ENCODE data around the gene ZNF430.

DNA sequence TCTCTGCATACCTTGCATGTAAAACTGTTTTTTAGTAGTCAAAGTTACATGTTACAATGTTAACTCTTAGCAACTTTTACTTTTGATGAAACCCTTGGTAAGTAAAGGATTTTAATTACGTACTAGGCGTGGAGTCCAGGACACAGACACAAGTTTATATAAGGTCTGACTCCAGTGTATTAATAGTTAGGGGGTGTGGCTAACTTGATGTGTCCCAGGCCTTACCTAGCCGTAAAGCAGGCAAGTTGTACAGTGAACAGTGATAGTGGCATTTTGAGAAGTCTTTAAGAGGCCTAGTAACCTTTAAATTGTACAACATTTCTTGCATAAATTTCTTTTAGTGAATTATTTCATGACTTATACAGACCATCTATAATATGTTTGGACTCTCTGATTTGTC is 67.4 kb downstream of the ZNF430 start:
- TF ChIP-seq GATA2 (IDR thresholded peaks at IDR 0.05; ENCODE audit: low read depth, low read length) (no peak), GATA3 (IDR thresholded peaks at IDR 0.05; ENCODE audit: low read depth, low read length) (no peak)
